GM21737 (cell line): Measurements from ENCODE around the gene PSMC1.

Experiments
- ATAC-seq: cut with Tn5 transposase; IDR thresholded peaks from one replicate; pipeline ENCODE4 v1.9.1; 2021; ENCODE audit warnings: mild to moderate bottlenecking, moderate library complexity; ENCODE audit not compliant: unreplicated experiment

PSMC1 gene

GRCh38 chr14:90301122-90301521 lies 44.8 kb downstream of the PSMC1 start:
- ATAC-seq = no peak

- no peak for ATAC-seq
Observed at GRCh38 chr14:90301668-90302090, 45.3 kb downstream of the PSMC1 start.

DNA sequence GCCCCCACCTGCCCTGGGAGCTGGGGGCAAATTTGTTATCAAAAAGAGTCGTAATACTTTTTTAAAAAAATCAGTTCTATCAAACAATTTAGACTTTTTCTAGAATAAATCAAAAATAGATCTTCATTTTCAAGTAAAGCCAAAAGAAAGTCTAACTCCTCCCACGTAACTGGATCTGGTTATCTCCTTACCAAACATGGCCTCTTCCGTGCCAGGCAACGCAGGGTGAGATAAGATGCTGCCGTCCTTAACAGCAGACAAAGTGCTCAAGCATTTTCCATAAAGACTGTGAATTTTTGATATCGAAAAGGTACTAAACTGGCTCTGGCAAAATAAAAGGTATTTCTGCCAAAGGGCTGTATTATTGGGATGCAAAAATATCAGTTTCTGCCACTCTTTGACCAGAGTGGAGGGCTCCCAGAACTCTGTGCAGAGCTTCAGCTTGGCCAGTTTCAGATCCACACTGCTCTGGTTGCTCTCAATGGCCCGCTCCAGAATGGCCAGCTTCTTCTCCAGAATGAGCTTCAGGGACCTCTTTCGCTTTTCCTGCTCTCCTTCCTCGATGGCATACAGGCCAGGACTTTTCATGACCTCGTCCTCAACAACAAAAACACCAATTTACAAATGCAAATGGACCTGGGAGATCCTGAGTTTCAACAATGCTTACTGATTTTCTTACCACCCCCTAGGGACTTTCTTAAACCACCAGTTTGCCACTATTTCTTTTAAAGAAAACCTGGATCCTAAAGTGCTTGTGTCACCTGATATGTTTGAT lies 46.4 kb downstream of the PSMC1 start:
- no peak for ATAC-seq

DNA sequence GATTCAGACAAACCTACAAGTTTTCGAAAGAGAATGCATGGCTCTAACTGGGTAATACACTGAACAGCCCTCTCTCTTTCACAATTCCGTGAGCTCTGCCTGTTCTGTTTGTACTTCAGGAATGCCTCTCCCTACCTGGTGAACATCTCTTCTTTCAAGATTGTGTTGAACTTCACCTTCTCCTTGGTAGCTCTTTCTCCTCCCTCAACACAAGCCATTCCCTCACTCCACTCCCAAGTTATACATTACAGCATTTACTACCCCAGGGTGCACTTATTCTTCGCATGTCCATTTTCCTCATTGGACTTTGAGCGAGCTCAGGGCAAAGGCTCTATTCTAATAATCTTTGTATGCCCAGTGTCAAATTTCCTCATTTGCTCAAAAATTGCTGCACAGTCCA lies 47.1 kb downstream of the PSMC1 start:
- no peak for ATAC-seq

- no peak for ATAC-seq
Observed at GRCh38 chr14:90304502-90304901, 48.1 kb downstream of the PSMC1 start.

DNA sequence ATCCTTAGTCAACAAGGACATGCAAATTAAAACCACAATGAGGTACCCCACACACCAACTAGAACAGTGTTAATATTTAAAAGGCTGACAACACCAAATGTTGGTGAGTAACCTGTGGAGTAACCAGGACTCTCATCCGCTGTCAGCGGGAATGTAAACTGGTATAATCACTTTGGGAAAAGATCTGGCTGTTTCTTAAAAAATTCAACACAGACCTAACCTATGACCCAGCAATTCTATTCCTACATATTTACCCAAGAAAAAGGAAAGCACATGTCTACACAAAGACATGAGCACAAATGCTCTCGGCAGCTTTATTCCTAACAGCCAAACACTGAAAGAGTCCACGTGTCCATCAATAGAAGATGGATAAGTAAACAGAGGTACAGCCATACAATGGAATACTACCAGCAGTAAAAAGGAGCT lies 48.8 kb downstream of the PSMC1 start:
- no peak for ATAC-seq

GRCh38 chr14:90308561-90308960 lies 52.2 kb downstream of the PSMC1 start:
- no peak for ATAC-seq

DNA sequence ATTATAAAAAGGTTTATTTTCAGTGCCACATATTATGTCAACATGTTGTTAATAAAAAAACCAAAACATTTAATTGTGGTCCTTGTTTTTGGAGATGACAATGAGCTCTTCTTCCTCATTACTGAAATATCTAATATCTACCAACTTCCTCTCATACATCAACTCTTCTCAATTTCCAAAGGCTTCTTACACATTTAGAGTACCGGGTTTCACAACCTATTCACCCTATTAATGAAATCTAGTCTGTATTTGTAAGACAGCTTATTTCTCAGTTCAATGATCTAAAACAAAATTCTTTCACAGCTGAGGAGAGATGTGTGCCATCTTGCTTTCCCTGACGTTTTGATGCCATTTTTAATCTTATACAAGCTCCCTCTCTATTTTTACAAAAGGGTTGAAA lies 60.9 kb downstream of the PSMC1 start:
- no peak for ATAC-seq

GRCh38 chr14:90318016-90318415 lies 61.7 kb downstream of the PSMC1 start:
- no peak for ATAC-seq

DNA sequence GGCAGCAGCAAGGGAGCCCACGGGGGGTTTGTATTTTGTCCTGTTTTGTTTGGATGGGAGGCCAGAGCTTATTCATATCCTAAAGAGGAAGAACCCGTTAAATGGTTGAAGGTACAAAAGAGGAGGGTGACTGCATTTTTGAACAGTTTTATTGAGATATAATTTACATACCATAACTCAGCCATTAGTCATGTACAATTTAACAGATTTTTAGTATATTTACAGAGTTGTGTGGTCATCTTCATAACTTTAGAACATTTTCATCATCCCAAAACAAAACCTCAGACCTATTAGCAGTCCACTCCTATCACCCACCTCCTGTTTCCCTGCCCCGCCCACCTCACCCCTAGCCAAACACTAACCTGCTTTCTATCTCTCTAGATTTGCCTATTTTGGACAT lies 62.8 kb downstream of the PSMC1 start:
- no peak for ATAC-seq

DNA sequence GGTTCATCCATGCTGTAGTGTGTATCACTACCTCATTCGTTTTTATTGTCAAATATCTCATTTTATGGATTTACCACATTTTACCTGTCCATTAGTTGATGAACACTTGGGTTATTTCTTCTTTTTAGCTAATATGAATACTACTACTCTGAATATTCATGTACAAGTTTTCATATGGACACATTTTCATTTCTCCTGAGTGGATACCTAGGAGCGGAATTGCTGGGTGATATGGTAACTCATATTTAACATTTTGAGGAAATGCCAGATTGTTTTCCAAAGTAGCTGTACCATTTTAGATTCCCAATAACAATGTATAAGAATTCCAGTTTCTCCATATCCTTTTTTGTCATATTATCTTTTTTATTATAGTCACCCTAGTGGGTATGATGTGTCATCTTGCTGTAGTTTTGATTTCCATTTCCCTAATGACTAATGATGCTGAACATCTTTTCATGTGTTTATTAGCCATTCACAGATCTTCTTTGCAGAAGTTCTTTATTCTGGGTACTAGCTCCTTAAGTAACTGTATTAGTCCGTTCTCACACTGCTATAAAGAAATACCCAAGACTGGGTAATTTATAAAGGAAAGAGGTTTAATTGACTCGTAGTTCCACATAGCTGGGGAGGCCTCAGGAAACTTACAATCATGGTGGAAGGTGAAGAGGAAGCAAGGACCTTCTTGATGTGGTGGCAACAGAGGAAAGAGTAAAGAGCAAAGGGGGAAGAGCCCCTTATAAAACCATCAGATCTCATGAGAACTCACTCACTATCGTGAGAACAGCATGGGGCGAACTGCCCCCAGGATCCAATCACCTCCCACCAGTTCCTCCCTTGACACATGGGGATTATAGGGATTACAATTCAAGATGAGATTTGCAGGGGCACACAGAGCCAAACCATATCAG lies 63.5 kb downstream of the PSMC1 start:
- ATAC-seq = no peak

GRCh38 chr14:90321891-90322290 lies 65.5 kb downstream of the PSMC1 start:
- no peak for ATAC-seq
